ENCODE results near the gene GNAI3.

GNAI3 gene

GRCh38 chr1:109625176-109625575, 76.8 kb downstream of the GNAI3 start:
- DNase-seq = no peak

GRCh38 chr1:109625601-109626560, 77.5 kb downstream of the GNAI3 start:
- DNase-seq = no peak

GRCh38 chr1:109626682-109627408, 78.4 kb downstream of the GNAI3 start:
- DNase-seq = no peak

- DNase-seq = no peak
Measured at GRCh38 chr1:109627692-109628399, 79.4 kb downstream of the GNAI3 start.

- DNase-seq = no peak
Measured at GRCh38 chr1:109628540-109629321, 80.3 kb downstream of the GNAI3 start.

- no peak for DNase-seq
Measured at GRCh38 chr1:109629372-109630030, 81.1 kb downstream of the GNAI3 start.

GRCh38 chr1:109630081-109630897, 81.9 kb downstream of the GNAI3 start:
- DNase-seq = no peak

- DNase-seq = no peak
Measured at GRCh38 chr1:109630898-109631512, 82.6 kb downstream of the GNAI3 start.

- DNase-seq = no peak
Measured at GRCh38 chr1:109631513-109632505, 83.4 kb downstream of the GNAI3 start.

- no peak for DNase-seq
Measured at GRCh38 chr1:109632671-109633346, 84.4 kb downstream of the GNAI3 start.

GRCh38 chr1:109634292-109634691, 85.9 kb downstream of the GNAI3 start:
- peak in 1 of 2 donors; percentile 65 for DNase-seq

- no peak for DNase-seq
Measured at GRCh38 chr1:109634771-109635750, 86.6 kb downstream of the GNAI3 start.

GRCh38 chr1:109635862-109636200, 87.4 kb downstream of the GNAI3 start:
- no peak for DNase-seq

GRCh38 chr1:109636201-109636952, 88.0 kb downstream of the GNAI3 start:
- peak; percentile 38 to 51 for DNase-seq

- no peak for DNase-seq
Measured at GRCh38 chr1:109637446-109637845, 89.0 kb downstream of the GNAI3 start.

GRCh38 chr1:109639063-109639840, 90.8 kb downstream of the GNAI3 start:
- DNase-seq = no peak
